Epithelial cell of esophagus (primary cell): Measurements from ENCODE around the gene NUMB.

ENCODE experiments used
- DNase-seq: peaks from one replicate; pipeline ENCODE4 v3.0.0; 2010; ENCODE audit warnings: low read depth
- H3K4me3 ChIP-seq: 2 replicates; pipeline ENCODE4 v1.5.1; 2011; ENCODE audit warnings: mild to moderate bottlenecking, low read length, control low read depth
- CTCF ChIP-seq: IDR thresholded peaks from 2 replicates; pipeline ENCODE4 v1.5.1; 2011; ENCODE audit warnings: low read depth, mild to moderate bottlenecking, low read length, control low read depth, inconsistent platforms; ENCODE audit not compliant: insufficient read depth; ENCODE audit errors: missing control alignments

The NUMB gene

DNA sequence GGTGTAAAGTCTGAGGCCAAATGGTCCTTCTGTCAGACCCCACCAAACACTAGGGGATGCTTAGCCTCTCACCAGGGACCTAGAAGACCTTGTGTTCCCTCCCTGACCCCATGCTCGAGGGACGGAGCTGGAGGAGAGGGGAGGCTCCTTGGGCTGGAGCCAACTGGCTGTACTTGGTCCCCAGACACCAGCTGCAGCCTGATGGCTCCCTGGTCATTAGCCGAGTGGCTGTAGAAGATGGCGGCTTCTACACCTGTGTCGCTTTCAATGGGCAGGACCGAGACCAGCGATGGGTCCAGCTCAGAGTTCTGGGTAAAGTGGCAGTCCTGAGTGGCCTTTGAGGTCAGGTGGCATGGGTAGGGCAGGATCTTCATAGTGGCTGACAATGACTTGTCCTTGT lies 192.0 kb downstream of the NUMB start:
- no peak overlapping the region for H3K4me3 ChIP-seq
- no peak for DNase-seq
- no peak for TF ChIP-seq CTCF

GRCh38 chr14:73265721-73266046 lies 192.7 kb downstream of the NUMB start:
- no peak overlapping the region for H3K4me3 ChIP-seq
- DNase-seq: no peak
- TF ChIP-seq CTCF: no peak

- no peak for DNase-seq
- H3K4me3 ChIP-seq: no peak overlapping the region
- TF ChIP-seq CTCF: no peak
Observed at GRCh38 chr14:73264885-73265720, 193.2 kb downstream of the NUMB start.

- H3K4me3 ChIP-seq: no peak overlapping the region
- no peak for TF ChIP-seq CTCF
- DNase-seq: no peak
Observed at GRCh38 chr14:73264080-73264884, 194.1 kb downstream of the NUMB start.

DNA sequence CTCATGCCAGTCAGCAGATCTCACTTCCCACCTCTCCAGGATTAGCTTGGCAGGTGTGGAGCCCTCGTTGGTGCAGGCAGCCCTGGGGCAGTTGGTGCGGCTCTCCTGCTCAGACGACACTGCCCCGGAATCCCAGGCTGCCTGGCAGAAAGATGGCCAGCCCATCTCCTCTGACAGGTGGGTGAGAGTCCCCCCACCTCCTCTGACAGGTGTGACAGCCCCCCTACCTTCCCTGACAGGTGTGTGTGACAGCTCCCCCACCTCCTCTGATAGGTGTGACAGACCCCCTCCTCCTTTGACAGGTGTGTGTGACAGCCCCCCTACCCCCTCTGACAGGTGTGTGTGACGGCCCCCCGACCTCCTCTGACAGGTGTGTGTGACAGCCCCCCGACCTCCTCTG lies 194.7 kb downstream of the NUMB start:
- TF ChIP-seq CTCF: no peak
- no peak for DNase-seq
- no peak overlapping the region for H3K4me3 ChIP-seq

GRCh38 chr14:73262427-73263183 lies 195.7 kb downstream of the NUMB start:
- H3K4me3 ChIP-seq: no peak overlapping the region
- TF ChIP-seq CTCF: no peak
- DNase-seq: no peak
